HG03025 (cell line): ENCODE measurements around the gene RRAGD.
"Not testable (repeated sequence)": the region's sequence is repeated elsewhere in the genome, so short reads cannot be mapped to it uniquely, and the experiment has no call there.

Experiments
- ATAC-seq: cut with Tn5 transposase; IDR thresholded peaks from one replicate; pipeline ENCODE4 v1.9.1; 2021; ENCODE audit warnings: mild to moderate bottlenecking, moderate library complexity; ENCODE audit not compliant: unreplicated experiment, low FRiP score

RRAGD gene

GRCh38 chr6:89413006-89413400, 930 bp upstream of the RRAGD start:
- ATAC-seq: no peak

DNA sequence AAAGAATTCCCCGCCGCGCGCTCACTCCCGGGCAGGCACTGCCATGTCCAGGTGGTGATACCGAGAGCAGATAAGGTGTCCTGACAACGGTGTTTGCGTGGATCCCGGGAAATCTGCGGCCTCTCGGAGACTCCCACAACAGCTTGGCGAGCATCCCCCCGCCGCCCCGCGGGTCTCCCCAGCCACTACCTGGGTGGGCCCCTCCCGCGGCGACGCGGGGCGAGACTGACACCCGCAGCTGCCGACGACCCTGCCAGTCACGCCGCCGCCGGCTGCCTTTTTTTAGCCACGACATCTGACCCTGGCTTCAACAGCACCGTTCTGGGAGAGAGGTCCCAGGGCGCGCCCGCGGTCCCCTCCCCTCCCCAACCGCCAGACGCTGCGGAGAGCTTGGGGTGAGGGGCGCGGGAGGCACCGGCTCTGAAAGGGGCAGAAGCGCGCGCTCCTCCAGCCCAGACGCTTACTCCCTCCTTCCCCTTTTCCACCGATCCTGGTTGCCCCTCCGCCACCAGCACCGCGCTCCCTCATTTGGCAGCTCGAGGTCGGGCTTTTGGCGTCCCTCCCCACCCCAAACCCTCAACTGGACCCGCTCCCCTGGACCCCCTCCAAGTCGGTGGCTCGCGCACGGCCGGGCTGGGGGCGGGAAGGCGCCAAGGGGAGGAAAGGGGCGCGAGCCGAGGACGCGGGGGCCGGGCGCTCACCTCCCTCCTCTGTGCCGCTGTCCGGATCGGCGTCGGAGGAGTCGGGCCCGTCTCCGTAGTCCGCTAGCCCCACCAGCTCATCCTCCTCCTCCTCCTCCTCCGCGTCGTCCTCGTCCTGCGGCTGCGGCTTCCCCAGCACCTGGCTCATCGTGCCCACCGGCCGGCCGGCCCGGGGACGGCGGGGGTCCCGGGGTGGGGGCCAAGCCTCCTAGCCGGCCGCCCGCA, 665 bp downstream of the RRAGD start:
- peak; percentile 48 for ATAC-seq

- ATAC-seq: no peak
Observed at GRCh38 chr6:89410788-89411144, 1.3 kb downstream of the RRAGD start.

DNA sequence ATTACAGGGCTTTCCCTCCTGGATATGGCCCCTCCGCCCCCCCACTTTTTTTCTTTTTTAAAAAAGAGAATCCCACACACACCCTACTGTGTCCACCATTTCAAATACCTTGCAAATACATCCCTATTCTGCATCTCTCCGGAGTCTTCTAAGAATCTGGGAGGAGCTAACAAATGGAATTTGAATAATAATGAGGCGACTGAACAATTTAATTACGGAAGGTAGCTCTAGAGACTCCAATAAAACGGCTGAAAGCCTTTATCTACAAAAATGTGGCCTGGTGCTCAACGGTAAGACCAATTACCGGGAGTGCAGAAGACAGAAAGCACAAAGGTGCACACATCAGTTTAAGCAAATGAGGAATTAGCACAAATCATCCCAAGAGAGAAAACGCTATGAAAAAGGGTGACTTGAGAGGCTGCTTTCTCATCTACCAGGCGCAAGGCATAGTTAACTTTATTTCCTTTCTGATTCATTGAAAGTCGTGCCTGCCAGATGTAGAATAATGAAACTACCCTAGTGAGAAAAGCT, 1.8 kb downstream of the RRAGD start:
- no peak for ATAC-seq

DNA sequence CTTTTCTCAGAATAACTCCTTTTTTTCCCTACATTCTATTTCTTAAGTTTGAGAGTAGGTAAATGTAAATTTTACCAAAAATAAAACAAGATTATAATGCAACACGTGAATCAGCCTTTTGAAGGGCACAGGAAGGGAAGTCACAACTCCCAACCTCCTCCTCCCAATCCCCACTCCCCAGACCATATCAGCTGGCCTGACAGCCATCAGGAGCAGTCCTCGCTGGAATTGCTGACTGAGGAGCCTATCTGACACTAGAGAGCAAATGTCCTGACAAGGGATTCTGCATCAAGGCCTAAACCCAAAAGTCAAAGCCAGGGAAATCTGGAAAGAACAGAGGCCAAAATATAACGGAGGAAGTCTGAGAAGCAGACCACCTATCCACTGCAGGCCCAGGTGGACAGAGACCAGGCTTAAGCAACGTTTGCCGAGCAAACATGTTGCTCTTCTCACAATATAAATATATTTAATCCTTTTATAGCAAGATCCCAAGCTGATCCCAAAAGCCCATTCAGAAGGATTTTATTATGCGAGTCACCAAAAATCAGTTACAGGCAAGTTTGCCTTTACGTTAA, 2.5 kb downstream of the RRAGD start:
- no peak for ATAC-seq

DNA sequence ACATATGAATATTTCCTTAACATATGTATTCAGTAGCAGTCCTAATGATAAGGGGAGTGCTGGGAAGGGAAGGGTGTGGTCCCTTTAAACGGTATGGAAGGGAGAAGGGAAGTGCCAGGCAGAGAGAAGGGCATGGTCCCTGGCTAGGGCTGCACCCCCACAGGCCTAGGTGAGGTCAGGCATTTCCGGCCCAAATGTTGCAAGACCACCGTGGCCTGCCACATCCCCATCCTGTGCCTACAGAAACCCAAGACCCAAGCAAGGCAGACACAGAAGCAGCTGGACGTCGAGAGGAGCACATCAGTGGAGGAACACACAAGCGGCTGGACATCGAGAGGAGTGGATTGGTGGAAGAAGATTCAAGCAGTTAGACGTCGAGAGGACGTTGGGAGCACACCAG, 5.9 kb downstream of the RRAGD start:
- no peak for ATAC-seq

GRCh38 chr6:89404512-89404911, 7.6 kb downstream of the RRAGD start:
- no peak for ATAC-seq

- no peak for ATAC-seq
Observed at GRCh38 chr6:89402776-89403175, 9.3 kb downstream of the RRAGD start.

DNA sequence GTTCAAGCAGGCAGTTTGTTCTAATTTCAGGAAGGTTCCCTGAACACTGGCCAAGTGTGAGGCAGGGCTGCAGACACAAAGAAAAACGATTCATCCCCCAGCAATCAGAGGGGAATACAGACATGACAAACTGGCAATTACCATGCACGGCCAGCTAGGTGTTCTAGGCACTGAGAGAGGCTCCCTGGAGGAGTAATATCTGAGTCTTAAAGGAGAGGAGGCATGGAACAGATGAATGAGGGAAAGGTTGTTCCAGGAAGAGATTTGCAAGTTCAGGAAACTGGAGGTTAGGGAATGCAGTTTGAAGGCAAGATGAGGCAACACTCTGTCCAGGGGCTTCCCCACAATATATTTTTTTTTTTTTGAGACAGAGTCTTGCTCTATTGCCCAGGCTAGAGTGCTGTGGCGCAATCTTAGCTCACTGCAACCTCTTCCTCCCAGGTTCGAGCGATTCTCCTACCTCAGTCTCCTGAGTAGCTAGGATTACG, 11.1 kb downstream of the RRAGD start:
- no peak for ATAC-seq

GRCh38 chr6:89400050-89400449, 12.0 kb downstream of the RRAGD start:
- no peak for ATAC-seq

- ATAC-seq: no peak
Observed at GRCh38 chr6:89398762-89399525, 13.1 kb downstream of the RRAGD start.

DNA sequence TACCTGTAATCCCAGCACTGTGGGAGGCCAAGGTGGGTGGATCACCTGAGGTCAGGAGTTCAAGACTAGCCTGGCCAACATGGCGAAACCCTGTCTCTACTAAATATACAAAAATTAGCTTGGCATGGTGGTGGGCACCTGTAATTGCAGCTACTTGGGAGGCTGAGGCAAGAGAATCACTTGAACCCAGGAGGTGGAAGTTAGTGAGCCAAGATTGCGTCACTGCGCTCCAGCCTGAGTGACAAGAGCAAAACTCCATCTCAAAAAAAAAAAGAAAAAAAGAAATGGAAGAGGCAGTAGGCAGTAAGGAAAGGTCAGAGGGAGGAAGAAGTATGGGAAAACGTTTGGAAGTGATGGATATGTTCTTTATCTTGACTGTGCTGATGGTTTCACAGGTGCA, 14.2 kb downstream of the RRAGD start:
- ATAC-seq: not testable (repeated sequence)

GRCh38 chr6:89393659-89394058, 18.4 kb downstream of the RRAGD start:
- no peak for ATAC-seq

- no peak for ATAC-seq
Observed at GRCh38 chr6:89392823-89393222, 19.2 kb downstream of the RRAGD start.

- no peak for ATAC-seq
Observed at GRCh38 chr6:89388846-89389245, 23.2 kb downstream of the RRAGD start.

DNA sequence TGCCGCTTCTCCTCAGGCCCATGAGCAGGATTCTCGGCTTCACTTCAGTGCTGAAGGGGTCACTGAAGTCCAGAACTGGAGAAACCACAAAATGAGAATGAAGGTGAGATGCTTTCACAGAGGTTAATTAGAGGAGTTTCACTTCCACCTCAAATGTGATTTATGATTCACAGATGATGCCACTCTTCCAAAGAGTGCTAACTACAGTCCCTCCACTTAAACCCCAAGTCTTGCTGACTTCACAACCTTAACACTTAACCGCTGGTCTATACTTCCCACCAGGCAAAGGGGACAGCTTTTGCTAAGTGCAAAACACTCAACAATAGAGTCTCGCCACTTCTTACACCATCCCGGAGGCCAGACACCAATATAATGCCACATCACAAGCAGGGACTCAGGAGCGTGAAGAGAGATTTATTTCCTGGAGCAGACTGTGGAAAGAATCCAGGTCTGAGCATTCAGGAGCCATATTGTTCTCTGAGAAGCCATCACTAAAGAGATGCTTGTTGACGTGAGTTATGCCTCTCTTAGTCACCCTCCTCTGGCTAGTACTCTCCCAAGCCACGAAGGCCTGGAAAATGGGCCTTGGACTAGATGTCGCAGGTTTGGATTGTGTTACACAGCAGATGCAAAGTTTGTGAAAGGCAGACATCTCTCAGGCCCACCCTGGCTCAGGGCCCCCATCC, 24.4 kb downstream of the RRAGD start:
- ATAC-seq: peak; percentile 94

GRCh38 chr6:89386917-89387491, 25.1 kb downstream of the RRAGD start:
- ATAC-seq: no peak

GRCh38 chr6:89385846-89386245, 26.2 kb downstream of the RRAGD start:
- ATAC-seq: no peak

DNA sequence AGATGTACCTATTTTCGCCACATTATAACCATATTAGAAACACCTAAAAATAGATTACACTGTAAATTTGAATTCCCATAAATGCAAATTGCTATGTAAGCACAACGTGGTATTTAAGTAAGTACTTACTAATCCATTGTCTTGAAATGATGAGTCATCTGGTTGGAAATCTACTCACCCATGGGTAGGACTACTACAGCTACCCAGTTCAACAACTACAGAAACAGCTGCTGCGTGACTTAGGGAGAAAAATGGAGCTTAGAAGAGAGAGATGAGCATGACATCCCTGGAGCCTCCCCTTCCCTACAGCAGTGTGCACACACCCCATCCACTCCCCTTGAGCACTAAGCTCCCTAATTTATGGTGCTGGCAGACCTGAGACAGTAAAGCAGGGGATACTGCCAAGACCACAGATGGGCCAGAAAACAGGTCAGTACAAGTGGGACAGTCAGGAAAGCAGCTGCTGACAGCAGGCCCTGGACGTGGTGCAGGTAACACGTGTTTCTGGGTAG, 26.9 kb downstream of the RRAGD start:
- ATAC-seq: no peak

DNA sequence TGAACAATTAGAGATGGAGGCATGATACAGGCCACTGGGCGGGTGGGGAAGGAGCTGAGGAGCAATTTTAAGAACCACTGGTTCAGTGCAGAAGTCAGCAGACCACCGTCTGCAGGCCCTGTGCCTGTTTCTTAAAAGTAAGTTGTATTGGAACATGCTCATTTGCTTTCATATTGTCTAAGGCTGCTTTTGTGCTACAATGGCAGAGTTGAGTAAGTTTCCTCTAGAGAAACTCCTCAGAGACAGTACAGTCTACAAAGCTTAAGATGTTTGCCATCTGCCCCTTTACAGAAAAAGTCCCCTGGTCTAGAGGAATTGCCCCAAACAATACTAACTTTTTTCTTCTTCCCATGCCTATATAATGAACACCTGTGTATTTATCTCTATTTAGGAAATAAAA, 31.0 kb downstream of the RRAGD start:
- no peak for ATAC-seq
